SU-DHL-6 (cell line): ENCODE results near the gene LARP6.

Source experiments
- H2AFZ ChIP-seq: fragments of 200-600 bp; sonication (generic); 2 replicates; pipeline ENCODE4 v1.6.1; 2014; ENCODE audit warnings: low read depth, mild to moderate bottlenecking, moderate library complexity, mixed read lengths, antibody characterized with exemption, low read length; ENCODE audit not compliant: severe bottlenecking
- H3F3A ChIP-seq: fragments of 200-600 bp; shearing (Covaris generic); 2 replicates; pipeline ENCODE4 v1.6.0; 2016; ENCODE audit warnings: antibody characterized with exemption, mild to moderate bottlenecking; ENCODE audit not compliant: insufficient read depth
- H3K27ac ChIP-seq: fragments of 200-600 bp; sonication (generic); 2 replicates; pipeline ENCODE4 v1.5.1; 2016; ENCODE audit warnings: low read depth, mild to moderate bottlenecking, low read length, moderate library complexity, mixed read lengths
- H3K27me3 ChIP-seq: fragments of 200-600 bp; sonication (generic), shearing (Covaris generic); 2 replicates; pipeline ENCODE4 v1.6.0; 2014; ENCODE audit warnings: mild to moderate bottlenecking, low read length
- H3K36me3 ChIP-seq: fragments of 200-600 bp; sonication (generic); 2 replicates; pipeline ENCODE4 v1.6.1; 2014; ENCODE audit warnings: mild to moderate bottlenecking, low read length, mixed read lengths
- H3K4me2 ChIP-seq: fragments of 300-600, 200-600 bp; shearing (Covaris generic), sonication (generic); 2 replicates; pipeline ENCODE4 v1.6.0; 2014; ENCODE audit warnings: low read length, low read depth, mild to moderate bottlenecking; ENCODE audit not compliant: poor library complexity, severe bottlenecking
- H3K4me3 ChIP-seq: fragments of 200-600 bp; sonication (generic); 2 replicates; pipeline ENCODE4 v1.5.1; 2014; ENCODE audit warnings: antibody characterized with exemption, low read length, mild to moderate bottlenecking, mixed read lengths; ENCODE audit not compliant: insufficient read depth, poor library complexity, severe bottlenecking
- H3K79me2 ChIP-seq: fragments of 200-600 bp; sonication (generic); 2 replicates; pipeline ENCODE4 v1.6.1; 2014; ENCODE audit warnings: mild to moderate bottlenecking, low read length, moderate library complexity; ENCODE audit not compliant: insufficient read depth
- H3K9ac ChIP-seq: fragments of 200-600 bp; sonication (generic); 2 replicates; pipeline ENCODE4 v1.7.0; 2014; ENCODE audit warnings: mild to moderate bottlenecking, low read length
- H3K9me2 ChIP-seq: fragments of 200-600 bp; sonication (generic); replicated peaks from 2 replicates; pipeline ENCODE4 v1.6.1; 2014; ENCODE audit warnings: low read length; ENCODE audit not compliant: insufficient read depth
- H3K9me3 ChIP-seq: fragments of 200-600 bp; sonication (generic); 2 replicates; pipeline ENCODE4 v1.6.1; 2014; ENCODE audit warnings: low read length, mixed read lengths; ENCODE audit not compliant: insufficient read depth
- H4K20me1 ChIP-seq: fragments of 200-600 bp; sonication (generic); 2 replicates; pipeline ENCODE4 v1.6.1; 2014; ENCODE audit warnings: low read depth, mild to moderate bottlenecking, antibody characterized with exemption, low read length, moderate library complexity, mixed read lengths
- EZH2phosphoT487 ChIP-seq: fragments of 200-600 bp; sonication (generic), shearing (Covaris generic); conservative IDR thresholded peaks from 2 replicates; pipeline ENCODE4 v1.6.1; 2018; ENCODE audit warnings: mild to moderate bottlenecking, antibody characterized with exemption, low read length, moderate library complexity, mixed read lengths
- TF ChIP-seq, protein P1 (sequence below): fragments of 200-600 bp; sonication (generic); IDR thresholded peaks from one replicate; pipeline ENCODE4 v1.5.1; 2017; ENCODE audit warnings: antibody characterized with exemption, mild to moderate bottlenecking, low read length, moderate library complexity; ENCODE audit not compliant: insufficient read depth, poor library complexity, severe bottlenecking

Gene LARP6

DNA sequence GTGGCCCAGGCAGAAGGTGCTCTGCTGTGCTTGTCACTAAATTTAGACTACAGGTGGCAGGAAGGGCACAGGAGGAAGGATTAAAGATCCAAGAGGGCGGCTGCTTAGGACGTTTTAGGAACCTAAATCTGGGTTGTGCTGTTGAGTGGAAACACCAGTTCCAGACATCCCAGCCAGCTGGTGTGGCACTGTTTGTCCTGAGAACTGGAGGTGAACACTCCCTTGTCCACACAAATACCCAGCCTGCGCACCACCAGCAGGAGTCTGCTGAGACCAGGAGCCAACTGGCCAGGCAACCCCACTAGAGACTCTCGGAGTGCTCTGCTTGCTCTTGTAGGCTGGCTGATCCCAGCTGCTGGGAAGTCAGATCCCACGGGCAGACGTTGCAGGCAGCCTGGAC, 60.3 kb downstream of the LARP6 start:
- Histone ChIP-seq H3K27ac (no peak overlapping the region), H3F3A (no peaks in the 10 kb centered on the region), H3K4me2 (no peak overlapping the region), H2AFZ (no peak overlapping the region), H3K9me3 (no peaks in the 10 kb centered on the region), H3K79me2 (no peaks in the 10 kb centered on the region), H3K36me3 (no peaks in the 10 kb centered on the region), H3K4me3 (no peak overlapping the region), H3K27me3 (no peaks in the 10 kb centered on the region), H4K20me1 (no peaks in the 10 kb centered on the region), H3K9me2 (no peaks in the 10 kb centered on the region), H3K9ac (no peak overlapping the region)
- TF ChIP-seq, protein P1, sequence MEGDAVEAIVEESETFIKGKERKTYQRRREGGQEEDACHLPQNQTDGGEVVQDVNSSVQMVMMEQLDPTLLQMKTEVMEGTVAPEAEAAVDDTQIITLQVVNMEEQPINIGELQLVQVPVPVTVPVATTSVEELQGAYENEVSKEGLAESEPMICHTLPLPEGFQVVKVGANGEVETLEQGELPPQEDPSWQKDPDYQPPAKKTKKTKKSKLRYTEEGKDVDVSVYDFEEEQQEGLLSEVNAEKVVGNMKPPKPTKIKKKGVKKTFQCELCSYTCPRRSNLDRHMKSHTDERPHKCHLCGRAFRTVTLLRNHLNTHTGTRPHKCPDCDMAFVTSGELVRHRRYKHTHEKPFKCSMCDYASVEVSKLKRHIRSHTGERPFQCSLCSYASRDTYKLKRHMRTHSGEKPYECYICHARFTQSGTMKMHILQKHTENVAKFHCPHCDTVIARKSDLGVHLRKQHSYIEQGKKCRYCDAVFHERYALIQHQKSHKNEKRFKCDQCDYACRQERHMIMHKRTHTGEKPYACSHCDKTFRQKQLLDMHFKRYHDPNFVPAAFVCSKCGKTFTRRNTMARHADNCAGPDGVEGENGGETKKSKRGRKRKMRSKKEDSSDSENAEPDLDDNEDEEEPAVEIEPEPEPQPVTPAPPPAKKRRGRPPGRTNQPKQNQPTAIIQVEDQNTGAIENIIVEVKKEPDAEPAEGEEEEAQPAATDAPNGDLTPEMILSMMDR = no peak
- no peak for TF ChIP-seq EZH2phosphoT487

DNA sequence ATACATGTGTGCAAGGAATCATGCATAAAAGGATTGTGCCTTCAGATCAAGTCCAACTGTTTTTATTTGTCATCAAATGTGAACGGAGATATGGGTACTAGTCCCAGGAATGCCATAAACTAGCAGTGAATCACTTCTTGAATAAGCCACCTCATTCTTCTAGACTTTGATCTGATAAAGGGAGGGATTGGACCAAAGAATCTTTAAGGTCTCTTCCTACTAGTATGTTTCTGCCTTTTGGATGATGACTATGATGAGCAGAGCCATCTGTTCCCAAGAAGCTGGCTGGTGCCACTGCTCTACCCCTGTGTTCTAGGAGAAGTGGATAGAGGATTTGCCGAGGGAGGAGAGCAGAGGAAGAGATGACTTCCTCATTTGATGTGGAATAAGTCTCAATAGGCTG, 61.8 kb downstream of the LARP6 start:
- Histone ChIP-seq H3K9me3 (no peaks in the 10 kb centered on the region), H3K27ac (no peak overlapping the region), H3K9ac (no peak overlapping the region), H2AFZ (no peak overlapping the region), H3K4me3 (no peak overlapping the region), H3K27me3 (no peaks in the 10 kb centered on the region), H3K36me3 (no peaks in the 10 kb centered on the region), H4K20me1 (no peaks in the 10 kb centered on the region), H3K4me2 (no peak overlapping the region), H3K9me2 (no peaks in the 10 kb centered on the region), H3F3A (no peaks in the 10 kb centered on the region), H3K79me2 (no peaks in the 10 kb centered on the region)
- TF ChIP-seq, protein P1 = no peak
- TF ChIP-seq EZH2phosphoT487 = no peak

DNA sequence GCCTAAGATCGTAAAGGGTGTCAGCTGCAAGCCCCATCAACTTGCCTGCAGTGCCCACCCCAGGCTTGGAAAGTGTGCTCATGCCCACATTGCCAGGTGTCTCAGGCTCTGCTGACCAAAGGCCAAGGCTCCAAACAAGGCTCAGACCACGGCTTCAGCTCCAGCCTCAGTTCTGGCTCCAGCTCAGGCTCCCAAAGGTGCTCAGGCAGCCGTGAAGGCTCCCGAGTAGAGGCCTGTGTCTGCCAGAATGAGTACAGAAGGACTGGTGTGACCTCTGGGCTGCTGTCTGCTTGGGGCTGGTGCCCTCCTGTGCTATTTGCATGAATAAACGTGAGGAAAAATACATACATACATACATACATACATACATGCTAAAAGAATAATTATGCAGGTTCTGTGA, 62.7 kb downstream of the LARP6 start:
- H3K36me3 ChIP-seq = no peaks in the 10 kb centered on the region
- H3K79me2 ChIP-seq = no peaks in the 10 kb centered on the region
- H3K27ac ChIP-seq = no peak overlapping the region
- no peak overlapping the region for H3K4me2 ChIP-seq
- H4K20me1 ChIP-seq = no peaks in the 10 kb centered on the region
- no peaks in the 10 kb centered on the region for H3K9me3 ChIP-seq
- no peak overlapping the region for H3K9ac ChIP-seq
- H3K4me3 ChIP-seq = no peak overlapping the region
- TF ChIP-seq, protein P1 = no peak
- no peak for TF ChIP-seq EZH2phosphoT487
- H2AFZ ChIP-seq = no peak overlapping the region
- no peaks in the 10 kb centered on the region for H3K27me3 ChIP-seq
- H3K9me2 ChIP-seq = no peaks in the 10 kb centered on the region
- H3F3A ChIP-seq = no peaks in the 10 kb centered on the region
